Measurements from ENCODE around the gene TBX2. TPM values are rescaled to one million over a fixed set of nuclear protein-coding genes. Genes with fewer than 3 reads are reported as not detected.

TBX2 gene
- total RNA-seq, 4 donors from 2014 or later = 19.0 to 33.6 (median 22.8) TPM

GRCh38 chr17:61455324-61456060 lies 55.8 kb downstream of the TBX2 start:
- H3K4me3 ChIP-seq = no peak overlapping the region
- no peak for TF ChIP-seq POLR2A (IDR thresholded peaks at IDR 0.05)
- TF ChIP-seq, protein P1, sequence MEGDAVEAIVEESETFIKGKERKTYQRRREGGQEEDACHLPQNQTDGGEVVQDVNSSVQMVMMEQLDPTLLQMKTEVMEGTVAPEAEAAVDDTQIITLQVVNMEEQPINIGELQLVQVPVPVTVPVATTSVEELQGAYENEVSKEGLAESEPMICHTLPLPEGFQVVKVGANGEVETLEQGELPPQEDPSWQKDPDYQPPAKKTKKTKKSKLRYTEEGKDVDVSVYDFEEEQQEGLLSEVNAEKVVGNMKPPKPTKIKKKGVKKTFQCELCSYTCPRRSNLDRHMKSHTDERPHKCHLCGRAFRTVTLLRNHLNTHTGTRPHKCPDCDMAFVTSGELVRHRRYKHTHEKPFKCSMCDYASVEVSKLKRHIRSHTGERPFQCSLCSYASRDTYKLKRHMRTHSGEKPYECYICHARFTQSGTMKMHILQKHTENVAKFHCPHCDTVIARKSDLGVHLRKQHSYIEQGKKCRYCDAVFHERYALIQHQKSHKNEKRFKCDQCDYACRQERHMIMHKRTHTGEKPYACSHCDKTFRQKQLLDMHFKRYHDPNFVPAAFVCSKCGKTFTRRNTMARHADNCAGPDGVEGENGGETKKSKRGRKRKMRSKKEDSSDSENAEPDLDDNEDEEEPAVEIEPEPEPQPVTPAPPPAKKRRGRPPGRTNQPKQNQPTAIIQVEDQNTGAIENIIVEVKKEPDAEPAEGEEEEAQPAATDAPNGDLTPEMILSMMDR (IDR thresholded peaks at IDR 0.05) = no peak
- no peak for TF ChIP-seq POLR2AphosphoS5 (IDR thresholded peaks at IDR 0.05)
- no peak for TF ChIP-seq EP300 (IDR thresholded peaks at IDR 0.05)
- H3K27me3 ChIP-seq = peaks cover 92% of the 10 kb centered on the region
- no peaks in the 10 kb centered on the region for H3K36me3 ChIP-seq
- H3K27ac ChIP-seq = no peak overlapping the region
- no peaks in the 10 kb centered on the region for H3K9me3 ChIP-seq
- H3K4me1 ChIP-seq = peaks cover 0 to 34% (median 10%) of the 10 kb centered on the region in 3 donors
- 83 to 100% methylated on average over 2 to 16 of the region's 18 CpGs for WGBS, 2 donors (ENCODE audit: low coverage in 1 of 2)
- no peak for ATAC-seq

- no CpG with 5 or more reads among the region's 47 CpGs for WGBS, 2 donors (ENCODE audit: low coverage in 1 of 2)
- peaks cover 92% of the 10 kb centered on the region for H3K27me3 ChIP-seq
Observed at GRCh38 chr17:61456061-61456681, 56.5 kb downstream of the TBX2 start.

DNA sequence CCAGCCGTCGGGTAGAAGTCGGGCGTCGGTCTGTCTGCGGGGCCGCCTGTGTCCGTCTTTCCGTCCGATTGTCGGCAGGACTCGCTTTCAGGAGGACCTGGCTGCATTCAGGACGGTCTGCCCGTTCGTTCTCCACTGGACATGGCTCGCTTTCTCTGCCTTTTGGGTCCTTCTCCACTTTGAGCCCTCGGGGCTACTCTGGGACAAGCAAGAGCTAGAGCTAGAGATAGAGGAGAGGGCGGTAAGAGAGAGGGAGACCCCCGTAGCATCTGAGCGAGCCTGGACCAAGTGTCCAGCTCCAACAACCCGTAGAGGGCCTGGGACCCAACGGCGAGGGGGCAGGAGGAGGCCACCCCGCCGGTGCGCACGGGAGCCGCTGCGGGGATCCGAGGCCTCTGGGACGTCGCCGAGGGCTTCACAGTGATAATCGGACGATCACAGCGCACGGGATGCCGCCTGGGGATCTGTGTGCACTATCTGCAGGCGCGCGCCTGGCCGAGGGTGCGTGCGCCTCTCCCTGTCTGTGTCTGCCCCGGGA lies 57.1 kb downstream of the TBX2 start:
- Histone ChIP-seq H3K27ac (no peak overlapping the region), H3K27me3 (peaks cover 92% of the 10 kb centered on the region), H3K4me3 (no peak overlapping the region), H3K4me1 (peaks cover 0 to 33% (median 6%) of the 10 kb centered on the region in 3 donors), H3K36me3 (no peaks in the 10 kb centered on the region), H3K9me3 (no peaks in the 10 kb centered on the region)
- TF ChIP-seq EP300 (IDR thresholded peaks at IDR 0.05) = no peak
- TF ChIP-seq, protein P1 (IDR thresholded peaks at IDR 0.05) = no peak
- no peak for TF ChIP-seq POLR2A (IDR thresholded peaks at IDR 0.05)
- no peak for TF ChIP-seq POLR2AphosphoS5 (IDR thresholded peaks at IDR 0.05)
- 6% methylated on average over 7 of the region's 45 CpGs; no CpG with 5 or more reads in 1 of the 2 donors for WGBS, 2 donors (ENCODE audit: low coverage in 1 of 2)
- no peak for ATAC-seq

More at GRCh38 chr17:61456061-61456681, 56.5 kb downstream of the TBX2 start:
- peaks cover 0 to 34% (median 10%) of the 10 kb centered on the region in 3 donors for H3K4me1 ChIP-seq
- no peaks in the 10 kb centered on the region for H3K9me3 ChIP-seq
- ATAC-seq = no peak
- no peaks in the 10 kb centered on the region for H3K36me3 ChIP-seq
- H3K4me3 ChIP-seq = no peak overlapping the region
- no peak overlapping the region for H3K27ac ChIP-seq
- TF ChIP-seq POLR2A (IDR thresholded peaks at IDR 0.05) = no peak
- no peak for TF ChIP-seq EP300 (IDR thresholded peaks at IDR 0.05)
- no peak for TF ChIP-seq POLR2AphosphoS5 (IDR thresholded peaks at IDR 0.05)
- TF ChIP-seq, protein P1 (IDR thresholded peaks at IDR 0.05) = no peak

DNA sequence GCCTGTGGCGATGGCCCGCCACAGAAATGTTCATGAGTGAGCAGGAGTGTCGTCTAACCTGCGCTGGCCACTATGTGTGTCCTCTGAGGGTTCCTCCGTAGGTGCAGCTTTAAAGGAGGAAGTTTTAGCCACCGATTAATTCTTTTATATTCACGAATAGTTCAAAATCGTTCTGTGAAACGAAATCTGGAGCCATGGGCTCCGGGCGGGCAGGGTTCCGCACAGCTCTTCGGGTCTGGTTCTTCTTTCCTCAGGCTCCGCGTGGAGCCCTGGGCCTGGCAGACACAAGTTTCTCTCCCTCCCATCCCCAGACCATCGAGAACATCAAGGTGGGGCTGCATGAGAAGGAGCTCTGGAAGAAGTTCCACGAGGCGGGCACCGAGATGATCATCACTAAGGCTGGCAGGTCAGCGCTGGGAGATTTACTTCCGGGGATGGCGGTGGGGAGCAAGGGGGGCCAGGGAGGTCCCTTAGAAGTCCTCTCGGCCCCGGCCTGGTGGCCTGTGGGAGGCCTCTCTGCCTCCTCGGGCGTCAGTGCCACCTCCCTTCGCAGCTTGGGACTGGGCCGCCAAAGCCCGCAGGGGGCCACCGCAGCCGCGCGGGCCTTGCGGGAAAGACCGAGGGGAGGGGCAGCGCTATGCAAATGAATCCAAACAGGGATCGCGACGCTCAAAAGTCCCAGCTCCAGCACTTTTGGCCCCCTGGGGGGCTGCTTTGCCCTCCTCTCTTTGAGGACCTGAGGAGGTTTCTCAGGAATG lies 57.8 kb downstream of the TBX2 start:
- Histone ChIP-seq H3K4me3 (peak overlapping the region in 1 of 2 donors; percentile 34), H3K36me3 (no peaks in the 10 kb centered on the region), H3K9me3 (no peaks in the 10 kb centered on the region), H3K27me3 (peaks cover 92% of the 10 kb centered on the region), H3K27ac (no peak overlapping the region), H3K4me1 (peaks cover 0 to 33% (median 0%) of the 10 kb centered on the region in 3 donors)
- no peak for TF ChIP-seq EP300 (IDR thresholded peaks at IDR 0.05)
- TF ChIP-seq POLR2AphosphoS5 (IDR thresholded peaks at IDR 0.05) = no peak
- TF ChIP-seq, protein P1 (IDR thresholded peaks at IDR 0.05) = no peak
- no peak for TF ChIP-seq POLR2A (IDR thresholded peaks at IDR 0.05)
- no peak for ATAC-seq
- WGBS, 2 donors (ENCODE audit: low coverage in 1 of 2) = 2% methylated on average over 7 of the region's 39 CpGs; no CpG with 5 or more reads in 1 of the 2 donors
